A673 (cell line): ENCODE data around the gene SHC3. TPM values are rescaled to one million over a fixed set of nuclear protein-coding genes. Genes with fewer than 3 reads are reported as not detected.

Experiments used
- BruUV-seq: library from RNA; stranded (reverse); fragments of 400-500 nt; replicated peaks from 2 replicates; lab custom pipeline; 2021; lab: Mats Ljungman, UMichigan
- CTCF ChIA-PET: fragments of 300-600 bp; sonication (Branson Sonifier 250); formaldehyde crosslinking; loops from one replicate; lab custom pipeline; 2022; ENCODE audit warnings: antibody characterized with exemption; lab: Charles Lee
- POLR2A ChIA-PET: fragments of 300-600 bp; sonication (Branson Sonifier 250); formaldehyde crosslinking; loops from one replicate; lab custom pipeline; 2022; ENCODE audit warnings: antibody characterized with exemption; ENCODE audit not compliant: low non-redundant PET; lab: Charles Lee
- DNase-seq: peaks from one replicate; pipeline ENCODE4 v3.0.0-alpha.2; 2015; ENCODE audit warnings: low spot score
- H3K27ac ChIP-seq: fragments of 200-600 bp; sonication (generic); 2 replicates; pipeline ENCODE4 v1.5.1; 2016; ENCODE audit warnings: mixed run types, low read depth, mild to moderate bottlenecking, mixed read lengths, antibody characterized with exemption, low read length; ENCODE audit not compliant: poor library complexity, severe bottlenecking
- H3K27me3 ChIP-seq: fragments of 200-600 bp; sonication (generic); replicated peaks from 2 replicates; pipeline ENCODE4 v1.6.1; 2017; ENCODE audit warnings: mixed run types, low read depth, mild to moderate bottlenecking, mixed read lengths, antibody characterized with exemption, low read length; ENCODE audit not compliant: insufficient read depth, poor library complexity
- H3K36me3 ChIP-seq: fragments of 200-600 bp; sonication (generic); 2 replicates; pipeline ENCODE4 v1.6.1; 2016; ENCODE audit warnings: mixed run types, mild to moderate bottlenecking, mixed read lengths, antibody characterized with exemption, low read length; ENCODE audit not compliant: insufficient read depth, poor library complexity, severe bottlenecking
- H3K4me1 ChIP-seq: fragments of 200-600 bp; sonication (generic); 2 replicates; pipeline ENCODE4 v1.6.1; 2017; ENCODE audit warnings: mixed run types, mild to moderate bottlenecking, mixed read lengths, antibody characterized with exemption, low read length; ENCODE audit not compliant: insufficient read depth, poor library complexity, severe bottlenecking
- H3K4me3 ChIP-seq: fragments of 200-600 bp; sonication (generic); 2 replicates; pipeline ENCODE4 v1.5.1; 2016; ENCODE audit warnings: low read depth, mixed run types, mild to moderate bottlenecking, mixed read lengths, low read length; ENCODE audit not compliant: poor library complexity, severe bottlenecking
- H3K9me3 ChIP-seq: fragments of 200-600 bp; sonication (generic); 2 replicates; pipeline ENCODE4 v1.6.1; 2016; ENCODE audit warnings: mixed run types, low read depth, mild to moderate bottlenecking, mixed read lengths, antibody characterized with exemption, low read length; ENCODE audit not compliant: poor library complexity, severe bottlenecking
- EZH2 ChIP-seq: fragments of 200-600 bp; sonication (generic); IDR thresholded peaks from 2 replicates; pipeline ENCODE4 v1.6.1; 2017; ENCODE audit warnings: borderline replicate concordance, low read depth, mild to moderate bottlenecking, mixed read lengths, antibody characterized with exemption, low read length; ENCODE audit not compliant: poor library complexity, severe bottlenecking
- intact Hi-C: fragments of 100-400 bp; cut with micrococcal nuclease; formaldehyde crosslinking; loops from one replicate; pipeline ENCODE4 v1.10.0; 2022; ENCODE audit not compliant: unreplicated experiment
- total RNA-seq: library from RNA; stranded (reverse); gene quantifications from 2 replicates; pipeline ENCODE4 v1.2.3, GENCODE V29; 2021
- TF ChIP-seq, protein P1 (sequence below): fragments of 300-800, 200-600 bp; sonication (generic); conservative IDR thresholded peaks from 2 replicates; pipeline ENCODE4 v1.5.1; 2017; ENCODE audit warnings: low read depth, mild to moderate bottlenecking, antibody characterized with exemption, low read length, moderate library complexity, mixed read lengths

SHC3 gene
- total RNA-seq, 1 experiment from 2014 or later = 6.6 TPM

DNA sequence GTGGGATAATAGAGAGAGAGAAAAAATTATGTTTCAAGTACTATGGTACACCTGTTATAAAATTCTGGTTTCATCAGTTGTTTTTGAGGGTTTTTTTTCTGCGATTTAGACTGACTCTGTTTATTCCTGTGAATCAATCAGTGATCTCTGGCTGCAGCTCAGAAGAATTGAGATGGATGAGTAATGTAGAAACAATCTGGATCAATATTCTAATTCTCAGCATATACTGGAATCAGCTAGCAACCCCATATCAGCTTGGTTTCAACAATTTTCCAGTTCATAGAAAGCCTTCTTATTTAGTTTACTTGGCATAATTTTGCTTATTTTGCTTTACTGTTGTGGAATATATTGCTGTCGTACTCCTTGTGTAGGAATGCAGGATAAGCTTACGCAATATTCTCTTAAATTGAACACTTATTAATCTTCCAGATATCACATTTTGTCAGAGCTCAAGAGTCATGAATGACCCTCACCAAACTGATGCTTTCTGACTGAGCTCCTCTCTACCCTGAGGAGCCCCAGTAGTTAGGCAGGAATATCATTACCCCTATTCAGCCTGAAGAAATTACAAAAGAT lies 42.9 kb downstream of the SHC3 start:
- intact Hi-C loops = no loop called here
- H3K36me3 ChIP-seq = no peaks in the 10 kb centered on the region
- BruUV-seq = no TSS peak
- ChIA-PET CTCF (no interaction called here), POLR2A (no interaction called here)
- no peaks in the 10 kb centered on the region for H3K27me3 ChIP-seq
- H3K4me1 ChIP-seq = no peaks in the 10 kb centered on the region
- peaks cover 3% of the 10 kb centered on the region for H3K9me3 ChIP-seq
- no peak overlapping the region for H3K27ac ChIP-seq
- no peak overlapping the region for H3K4me3 ChIP-seq
- no peak for DNase-seq
- no peak for TF ChIP-seq EZH2
- TF ChIP-seq, protein P1, sequence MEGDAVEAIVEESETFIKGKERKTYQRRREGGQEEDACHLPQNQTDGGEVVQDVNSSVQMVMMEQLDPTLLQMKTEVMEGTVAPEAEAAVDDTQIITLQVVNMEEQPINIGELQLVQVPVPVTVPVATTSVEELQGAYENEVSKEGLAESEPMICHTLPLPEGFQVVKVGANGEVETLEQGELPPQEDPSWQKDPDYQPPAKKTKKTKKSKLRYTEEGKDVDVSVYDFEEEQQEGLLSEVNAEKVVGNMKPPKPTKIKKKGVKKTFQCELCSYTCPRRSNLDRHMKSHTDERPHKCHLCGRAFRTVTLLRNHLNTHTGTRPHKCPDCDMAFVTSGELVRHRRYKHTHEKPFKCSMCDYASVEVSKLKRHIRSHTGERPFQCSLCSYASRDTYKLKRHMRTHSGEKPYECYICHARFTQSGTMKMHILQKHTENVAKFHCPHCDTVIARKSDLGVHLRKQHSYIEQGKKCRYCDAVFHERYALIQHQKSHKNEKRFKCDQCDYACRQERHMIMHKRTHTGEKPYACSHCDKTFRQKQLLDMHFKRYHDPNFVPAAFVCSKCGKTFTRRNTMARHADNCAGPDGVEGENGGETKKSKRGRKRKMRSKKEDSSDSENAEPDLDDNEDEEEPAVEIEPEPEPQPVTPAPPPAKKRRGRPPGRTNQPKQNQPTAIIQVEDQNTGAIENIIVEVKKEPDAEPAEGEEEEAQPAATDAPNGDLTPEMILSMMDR = no peak

DNA sequence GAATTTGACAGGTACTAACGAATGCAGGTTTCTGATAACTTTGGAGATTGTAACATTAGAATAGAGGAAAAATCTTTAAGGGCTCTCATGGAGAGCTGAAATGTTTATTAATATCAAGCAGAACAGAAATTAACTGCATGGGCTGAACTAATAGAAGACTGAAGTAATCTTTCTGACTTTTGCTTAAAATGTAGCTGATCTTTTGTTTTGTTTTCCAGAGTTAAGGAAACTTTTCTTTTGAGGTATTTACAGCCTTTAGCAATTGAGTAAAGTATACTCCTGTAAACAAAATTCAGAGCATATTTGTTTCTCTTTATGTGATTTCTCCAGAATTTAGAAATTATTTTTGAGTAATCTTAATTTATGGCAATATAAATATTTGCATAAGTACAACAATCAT lies 43.9 kb downstream of the SHC3 start:
- no peak for DNase-seq
- no peak overlapping the region for H3K4me3 ChIP-seq
- H3K36me3 ChIP-seq = no peaks in the 10 kb centered on the region
- POLR2A ChIA-PET = no interaction called here
- CTCF ChIA-PET = no interaction called here
- no TSS peak for BruUV-seq
- no peak overlapping the region for H3K27ac ChIP-seq
- intact Hi-C loops = no loop called here
- no peaks in the 10 kb centered on the region for H3K4me1 ChIP-seq
- TF ChIP-seq EZH2 = no peak
- TF ChIP-seq, protein P1 = no peak
- no peaks in the 10 kb centered on the region for H3K27me3 ChIP-seq
- H3K9me3 ChIP-seq = no peaks in the 10 kb centered on the region

DNA sequence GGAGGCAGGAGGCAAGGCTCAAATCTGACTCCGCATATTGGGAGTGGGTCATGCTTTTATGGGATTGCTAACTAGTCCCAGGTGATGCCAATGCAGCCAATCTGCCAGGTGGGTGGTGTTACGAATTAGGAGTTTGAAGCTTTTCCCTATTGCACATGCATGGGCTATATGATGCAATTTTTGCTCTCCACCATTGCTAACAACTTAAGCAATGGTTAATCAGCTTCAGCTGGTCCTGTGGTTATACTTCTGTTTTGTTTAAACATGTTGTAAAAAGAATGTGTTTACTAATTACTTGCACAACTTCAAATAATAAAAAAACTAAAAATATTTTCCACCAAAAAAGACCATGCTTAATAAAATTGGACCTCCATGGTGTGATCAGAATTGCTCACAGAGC lies 55.7 kb downstream of the SHC3 start:
- ChIA-PET CTCF (no interaction called here), POLR2A (no interaction called here)
- Histone ChIP-seq H3K4me1 (no peaks in the 10 kb centered on the region), H3K27me3 (no peaks in the 10 kb centered on the region), H3K9me3 (peaks cover 11% of the 10 kb centered on the region), H3K36me3 (no peaks in the 10 kb centered on the region), H3K4me3 (no peak overlapping the region), H3K27ac (no peak overlapping the region)
- no TSS peak for BruUV-seq
- TF ChIP-seq, protein P1 = no peak
- no peak for TF ChIP-seq EZH2
- no peak for DNase-seq
- intact Hi-C loops = no loop called here
